ENCODE data around the gene NOL4. TPM values are rescaled to one million over a fixed set of nuclear protein-coding genes. Genes with fewer than 3 reads are reported as not detected.

NOL4 gene, protein sequence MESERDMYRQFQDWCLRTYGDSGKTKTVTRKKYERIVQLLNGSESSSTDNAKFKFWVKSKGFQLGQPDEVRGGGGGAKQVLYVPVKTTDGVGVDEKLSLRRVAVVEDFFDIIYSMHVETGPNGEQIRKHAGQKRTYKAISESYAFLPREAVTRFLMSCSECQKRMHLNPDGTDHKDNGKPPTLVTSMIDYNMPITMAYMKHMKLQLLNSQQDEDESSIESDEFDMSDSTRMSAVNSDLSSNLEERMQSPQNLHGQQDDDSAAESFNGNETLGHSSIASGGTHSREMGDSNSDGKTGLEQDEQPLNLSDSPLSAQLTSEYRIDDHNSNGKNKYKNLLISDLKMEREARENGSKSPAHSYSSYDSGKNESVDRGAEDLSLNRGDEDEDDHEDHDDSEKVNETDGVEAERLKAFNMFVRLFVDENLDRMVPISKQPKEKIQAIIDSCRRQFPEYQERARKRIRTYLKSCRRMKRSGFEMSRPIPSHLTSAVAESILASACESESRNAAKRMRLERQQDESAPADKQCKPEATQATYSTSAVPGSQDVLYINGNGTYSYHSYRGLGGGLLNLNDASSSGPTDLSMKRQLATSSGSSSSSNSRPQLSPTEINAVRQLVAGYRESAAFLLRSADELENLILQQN
- not detected in 2 replicates for total RNA-seq

DNA sequence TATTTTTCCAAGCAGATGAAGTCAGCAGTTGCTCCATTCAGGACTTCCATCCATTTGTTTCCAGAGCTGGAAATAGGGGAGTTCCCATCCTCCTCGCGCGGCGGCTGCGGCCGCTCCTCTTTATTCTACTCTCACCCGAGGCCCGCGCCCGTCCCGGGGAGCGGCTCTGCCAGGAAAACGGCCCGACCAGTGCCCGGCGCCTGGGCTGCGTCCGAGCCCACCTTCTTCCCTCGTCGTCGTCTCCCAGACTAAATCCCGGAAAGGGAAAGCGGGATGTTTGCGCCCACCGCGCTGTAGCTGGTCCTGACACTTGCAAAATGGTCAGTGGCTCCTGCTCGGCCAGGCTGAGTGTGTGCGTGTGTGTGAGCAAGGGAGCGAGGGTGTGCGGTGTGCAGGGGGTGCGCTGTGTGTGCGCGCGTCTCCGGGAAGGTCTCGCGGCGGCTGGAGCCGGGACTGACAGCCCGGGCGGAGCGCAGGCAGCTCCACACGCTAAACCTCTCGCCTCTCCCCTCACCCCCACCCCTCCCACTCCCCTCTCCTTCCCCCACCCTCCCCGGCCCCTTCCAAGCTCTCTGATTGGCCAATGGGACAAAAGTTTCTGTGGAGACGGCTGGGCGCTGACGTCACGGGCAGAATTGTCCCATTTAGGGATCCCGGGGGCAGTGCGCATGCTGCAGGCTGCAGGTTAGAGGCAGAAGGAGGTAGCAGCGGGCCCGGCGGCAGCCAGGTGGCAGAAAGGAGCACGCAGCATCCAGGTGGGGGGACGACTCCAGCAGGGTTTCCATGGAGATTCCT is at the start of gene NOL4:
TSS of gene NOL4 (minus strand) at position 491 of the 795 bp plus-strand sequence. CDS start 1,660 bp downstream, outside the sequence.

